UCSD-AML1 (cell line): ENCODE data around the gene CHIC2.
"Not testable (repeated sequence)": the region's sequence is repeated elsewhere in the genome, so short reads cannot be mapped to it uniquely, and the experiment has no call there.

Experiments used
- DNase-seq: peaks from one replicate; lab custom pipeline; 2025; ENCODE audit not compliant: unreplicated experiment; lab: John Stamatoyannopoulos, UW

Gene CHIC2

DNA sequence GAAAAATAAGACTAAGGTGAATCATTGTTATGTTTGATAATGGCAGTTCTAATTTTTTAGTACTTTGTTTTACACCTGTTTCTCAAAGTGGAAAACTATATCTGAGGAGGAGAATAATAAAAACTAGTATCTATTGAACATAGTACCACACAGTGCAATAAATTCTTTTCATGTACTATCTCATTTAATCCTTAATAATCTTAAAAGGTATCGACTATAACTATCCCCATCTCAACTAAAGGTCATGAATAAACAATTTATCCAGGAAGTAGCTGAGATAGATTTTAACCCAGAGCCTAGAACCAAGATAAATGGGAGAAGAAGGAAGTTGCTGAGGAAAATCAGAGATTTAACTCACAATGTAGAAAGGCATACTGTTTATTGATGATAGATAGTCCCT, 2.5 kb downstream of the CHIC2 start:
- DNase-seq, result no peak

GRCh38 chr4:54061067-54061466, 3.3 kb downstream of the CHIC2 start:
- no peak for DNase-seq

- no peak for DNase-seq
Measured at GRCh38 chr4:54060116-54060515, 4.3 kb downstream of the CHIC2 start.

- DNase-seq, result no peak
Measured at GRCh38 chr4:54058171-54058570, 6.2 kb downstream of the CHIC2 start.

DNA sequence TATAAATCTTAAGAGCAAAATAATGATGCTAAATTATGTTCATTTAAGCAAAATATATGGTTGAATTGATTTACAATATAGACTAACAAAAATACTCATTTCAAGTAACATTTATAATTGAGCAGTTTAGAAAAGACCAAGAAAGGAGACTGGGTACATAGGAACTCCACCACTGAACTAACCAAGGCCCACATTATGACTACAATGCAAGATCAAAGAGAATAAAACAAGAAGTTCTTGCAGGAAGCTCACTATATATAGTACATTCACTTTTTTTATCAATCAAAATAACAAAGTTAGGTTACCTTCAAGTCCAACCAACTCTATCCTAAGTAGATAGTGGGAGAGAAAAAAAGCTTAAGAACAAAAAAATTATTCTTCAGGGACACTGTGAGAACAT, 8.0 kb downstream of the CHIC2 start:
- DNase-seq, result no peak

GRCh38 chr4:54055494-54055893, 8.9 kb downstream of the CHIC2 start:
- no peak for DNase-seq

DNA sequence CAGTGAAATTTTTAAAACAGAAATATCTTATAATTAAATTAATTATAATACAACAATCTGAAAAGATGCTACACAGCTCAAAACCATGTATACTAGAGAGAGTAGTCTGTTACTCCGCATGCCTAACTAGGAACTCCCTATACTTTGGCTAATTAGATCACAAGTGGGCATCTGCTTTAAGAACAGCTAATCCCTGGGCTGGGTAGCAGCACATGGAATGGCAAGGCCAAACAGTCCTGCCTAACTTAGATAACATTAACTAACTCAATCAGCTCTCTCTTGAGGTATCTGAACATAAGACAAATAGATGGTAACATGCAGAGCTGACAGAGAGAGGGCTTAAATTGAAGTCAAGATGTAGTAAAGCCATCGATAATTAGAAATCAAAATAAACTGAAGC, 9.9 kb downstream of the CHIC2 start:
- DNase-seq, result no peak

- not testable (repeated sequence) for DNase-seq
Measured at GRCh38 chr4:54053322-54053721, 11.1 kb downstream of the CHIC2 start.

DNA sequence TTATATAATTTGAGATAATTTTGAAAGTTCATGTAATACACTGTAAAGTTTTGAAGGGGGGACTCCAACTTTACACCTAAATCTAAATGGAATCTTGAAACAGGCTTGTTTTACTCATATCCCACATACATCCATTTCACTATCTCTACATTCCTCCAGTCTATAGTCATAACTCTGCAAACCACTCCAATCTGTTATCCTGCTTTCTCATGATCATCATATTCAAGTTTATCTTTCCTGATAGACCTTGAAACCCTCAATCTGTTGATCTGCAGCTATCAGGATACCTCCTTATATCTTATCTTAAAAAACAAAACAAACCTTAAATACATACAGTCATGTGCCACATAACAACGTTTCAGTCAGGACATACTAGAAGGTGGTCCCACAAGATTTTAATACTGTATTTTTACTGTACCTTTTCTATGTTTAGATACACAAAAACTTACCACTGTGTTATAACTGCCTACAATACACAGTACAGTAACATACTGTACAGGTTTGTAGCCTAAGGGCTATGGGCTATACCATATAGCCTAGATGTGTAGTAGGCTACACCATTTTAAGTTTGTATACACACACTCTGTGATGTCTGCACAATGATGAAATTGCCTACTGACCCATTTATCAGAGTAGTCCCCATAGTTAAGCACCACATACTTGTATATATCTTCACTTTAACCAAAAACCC, 14.0 kb downstream of the CHIC2 start:
- no peak for DNase-seq

DNA sequence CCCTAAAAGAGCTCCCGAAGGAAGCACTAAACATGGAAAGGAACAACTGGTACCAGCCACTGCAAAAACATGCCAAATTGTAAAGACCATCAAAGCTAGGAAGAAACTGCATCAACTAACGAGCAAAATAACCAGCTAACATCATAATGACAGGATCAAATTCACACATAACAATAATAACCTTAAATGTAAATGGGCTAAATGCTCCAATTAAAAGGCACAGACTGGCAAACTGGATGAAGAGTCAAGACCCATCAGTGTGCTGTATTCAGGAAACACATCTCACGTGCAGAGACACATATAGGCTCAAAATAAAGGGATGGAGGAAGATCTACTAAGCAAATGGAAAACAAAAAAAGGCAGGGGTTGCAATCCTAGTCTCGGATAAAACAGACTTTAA, 20.8 kb downstream of the CHIC2 start:
- DNase-seq, result not testable (repeated sequence)

DNA sequence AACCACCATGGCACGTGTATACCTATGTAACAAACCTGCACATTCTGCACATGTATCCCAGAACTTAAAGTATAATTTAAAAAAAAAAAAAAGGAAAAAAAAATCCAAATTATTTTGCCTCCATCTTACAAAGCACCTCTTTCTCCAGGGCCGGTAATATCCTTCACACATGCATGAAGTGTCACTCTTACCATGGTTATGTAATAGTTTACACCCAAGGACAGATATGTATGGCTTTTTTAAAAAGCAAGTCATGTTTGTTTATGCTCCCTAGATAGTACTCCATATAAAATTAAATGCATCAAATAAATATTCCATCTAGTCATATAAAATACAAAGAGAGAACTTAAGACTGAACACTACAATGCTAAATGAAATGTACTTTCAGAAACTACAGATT, 22.5 kb downstream of the CHIC2 start:
- DNase-seq, result no peak

- DNase-seq, result no peak
Measured at GRCh38 chr4:54041100-54041499, 23.3 kb downstream of the CHIC2 start.

GRCh38 chr4:54038056-54038455, 26.3 kb downstream of the CHIC2 start:
- no peak for DNase-seq

GRCh38 chr4:54036184-54036583, 28.2 kb downstream of the CHIC2 start:
- no peak for DNase-seq

GRCh38 chr4:54032558-54033135, 31.8 kb downstream of the CHIC2 start:
- no peak for DNase-seq

DNA sequence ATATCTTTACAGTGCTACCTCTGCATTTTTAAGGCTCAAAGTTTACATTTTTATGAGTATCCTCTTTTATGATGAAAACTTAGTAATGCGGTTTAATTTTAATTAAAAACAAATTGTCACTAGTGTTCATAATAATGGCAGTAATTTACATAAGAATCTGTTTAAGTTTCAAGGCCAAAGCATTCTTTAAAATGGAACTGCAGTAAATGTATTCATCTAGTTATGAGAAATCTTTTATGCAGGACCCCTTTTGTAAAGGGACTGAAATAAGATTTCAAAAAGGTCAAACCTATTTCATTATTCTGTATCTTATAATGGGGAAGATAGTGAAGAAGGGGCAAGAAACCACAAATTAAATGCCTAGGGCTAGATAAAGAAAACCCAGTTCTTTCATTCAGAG, 37.1 kb downstream of the CHIC2 start:
- no peak for DNase-seq

DNA sequence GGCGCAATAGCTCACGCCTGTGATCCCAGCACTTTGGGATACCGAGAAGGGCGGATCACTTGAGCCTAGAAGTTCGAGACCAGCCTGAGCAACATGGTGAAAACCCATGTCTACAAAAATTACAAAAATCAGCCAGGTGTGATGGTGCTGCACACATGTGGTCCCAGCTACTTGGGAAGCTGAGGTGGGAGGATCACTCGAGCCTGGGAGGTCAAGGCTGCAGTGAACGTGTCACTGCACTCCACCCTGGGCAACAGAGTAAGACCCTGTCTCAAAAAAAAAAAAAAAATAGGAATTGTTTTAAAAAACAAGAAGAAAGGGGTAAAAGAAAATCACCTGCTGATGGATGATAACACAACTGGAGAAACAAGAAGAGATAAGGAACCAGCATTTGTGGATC, 38.8 kb downstream of the CHIC2 start:
- no peak for DNase-seq

GRCh38 chr4:54023019-54023418, 41.4 kb downstream of the CHIC2 start:
- DNase-seq, result not testable (repeated sequence)

- DNase-seq, result no peak
Measured at GRCh38 chr4:54017974-54018373, 46.4 kb downstream of the CHIC2 start.

GRCh38 chr4:54017308-54017707, 47.1 kb downstream of the CHIC2 start:
- no peak for DNase-seq

GRCh38 chr4:54016504-54016903, 47.9 kb downstream of the CHIC2 start:
- DNase-seq, result no peak

DNA sequence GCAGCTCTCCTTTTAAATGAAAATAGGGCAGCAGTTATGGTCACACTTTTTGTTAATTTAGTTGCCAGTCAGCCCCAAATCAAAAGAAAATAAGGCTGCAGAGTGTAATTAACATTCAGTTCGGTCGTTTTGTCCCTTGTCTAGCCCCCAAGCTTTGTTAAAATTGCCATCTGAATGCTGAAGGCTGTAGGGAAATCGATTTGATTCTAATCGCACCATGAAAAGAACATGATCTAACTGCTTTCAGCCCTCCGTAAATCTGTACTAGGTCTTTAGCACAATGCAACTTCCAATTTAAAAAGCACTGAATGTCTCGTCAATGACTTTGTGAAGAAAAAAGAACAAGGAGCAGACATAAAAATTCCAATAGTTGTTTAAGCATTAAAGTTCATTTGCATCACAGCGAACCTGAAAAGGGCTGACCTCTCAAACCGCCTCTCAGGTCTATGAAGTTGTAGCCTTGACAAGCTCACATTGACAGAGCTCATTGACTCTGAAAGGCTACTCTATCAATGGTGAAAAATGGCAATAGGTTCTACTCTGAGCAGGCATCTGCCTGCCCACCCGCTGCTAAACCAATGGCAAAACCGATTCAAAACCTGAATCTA, 48.9 kb downstream of the CHIC2 start:
- DNase-seq, result no peak
